Parathyroid adenoma (tissue), 2 donors: Measurements from ENCODE around the gene LTB4R2.

Experiments
- H2AFZ ChIP-seq: fragments of 300-600 bp; sonication (generic); one replicate; pipeline ENCODE4 v1.7.0; 2017; ENCODE audit warnings: antibody characterized with exemption, mild to moderate bottlenecking
- H3K27ac ChIP-seq: fragments of 300-600 bp; sonication (generic); one replicate; pipeline ENCODE4 v1.7.0; 2017
- H3K27me3 ChIP-seq: fragments of 300-600 bp; sonication (generic); one replicate; pipeline ENCODE4 v1.7.0; 2017; ENCODE audit warnings: low read length; ENCODE audit not compliant: control insufficient read depth, insufficient read depth
- H3K36me3 ChIP-seq: fragments of 300-600 bp; sonication (generic); one replicate; pipeline ENCODE4 v1.7.0; 2017; ENCODE audit warnings: low read length; ENCODE audit not compliant: control insufficient read depth, insufficient read depth
- H3K4me1 ChIP-seq: fragments of 300-600 bp; sonication (generic); one replicate; pipeline ENCODE4 v1.7.0; 2017; ENCODE audit warnings: control low read depth
- H3K4me2 ChIP-seq: fragments of 300-600 bp; sonication (generic); one replicate; pipeline ENCODE4 v1.7.0; 2017; ENCODE audit warnings: low read length
- H3K4me3 ChIP-seq: fragments of 300-600 bp; sonication (generic); one replicate; pipeline ENCODE4 v1.7.0; 2017; ENCODE audit warnings: low read depth, low read length
- H3K79me2 ChIP-seq: fragments of 300-600 bp; sonication (generic); one replicate; pipeline ENCODE4 v1.7.0; 2017; ENCODE audit warnings: control low read depth
- H3K9ac ChIP-seq: fragments of 300-600 bp; sonication (generic); one replicate; pipeline ENCODE4 v1.7.0; 2017; ENCODE audit warnings: mild to moderate bottlenecking
- H3K9me3 ChIP-seq: fragments of 300-600 bp; sonication (generic); one replicate; pipeline ENCODE4 v1.7.0; 2017; ENCODE audit warnings: low read length; ENCODE audit not compliant: control insufficient read depth
- TF ChIP-seq, protein P1 (sequence below): fragments of 300-600 bp; sonication (generic); IDR thresholded peaks from one replicate; pipeline ENCODE4 v1.7.0; 2017; ENCODE audit warnings: antibody characterized with exemption, mild to moderate bottlenecking
- donor health status: primary hyperparathyroidism.

LTB4R2 gene

DNA sequence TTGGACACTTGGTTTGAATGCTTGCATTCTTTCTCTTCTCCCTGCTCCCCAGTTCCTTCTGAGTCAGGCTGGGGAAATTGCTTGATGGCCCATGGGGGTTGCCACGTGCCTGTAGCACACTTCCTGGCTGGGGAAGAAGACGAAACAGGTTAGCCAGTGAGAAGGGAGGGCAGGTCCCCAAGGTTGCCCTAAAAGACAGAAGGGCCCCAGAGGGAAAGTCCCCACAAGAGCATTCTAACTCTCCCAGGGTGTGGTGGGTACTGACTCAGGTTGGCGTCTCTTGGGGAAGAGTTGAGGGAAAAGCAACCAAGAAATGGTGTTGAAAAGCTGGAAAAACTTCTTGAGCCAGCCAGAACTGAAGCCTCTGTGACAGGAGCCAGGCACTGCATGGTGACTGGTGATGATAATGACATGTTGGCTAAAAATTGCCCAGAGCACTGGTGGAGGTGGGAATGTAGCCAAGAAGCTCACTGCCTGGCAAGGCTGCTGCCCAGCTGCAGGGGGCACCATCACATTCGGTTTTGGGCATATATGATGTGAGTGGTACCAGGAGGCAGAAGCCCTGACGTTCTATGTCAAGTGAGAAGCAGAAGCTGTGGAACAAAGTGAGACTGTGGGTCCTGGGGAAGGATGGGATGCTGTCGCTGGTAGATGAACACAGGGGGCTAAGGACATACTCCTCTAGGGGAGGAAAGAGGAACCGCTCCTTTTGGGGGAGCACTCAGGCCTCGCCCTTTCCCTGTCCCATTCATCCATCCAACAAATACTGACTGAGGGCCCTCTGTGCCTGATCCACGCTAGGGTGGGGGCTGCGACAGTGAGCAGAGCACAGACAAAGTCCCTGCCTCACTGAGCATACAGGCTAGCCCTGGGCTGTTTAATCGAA, 30.4 kb upstream of the LTB4R2 start:
- Histone ChIP-seq H3K9me3 (no peaks in the 10 kb centered on the region), H3K27me3 (no peaks in the 10 kb centered on the region), H3K27ac (no peak overlapping the region), H3K9ac (no peak overlapping the region), H2AFZ (no peak overlapping the region), H3K4me3 (no peak overlapping the region), H3K79me2 (peaks cover 8% of the 10 kb centered on the region), H3K4me1 (no peaks in the 10 kb centered on the region), H3K36me3 (no peaks in the 10 kb centered on the region), H3K4me2 (no peak overlapping the region)
- TF ChIP-seq, protein P1, sequence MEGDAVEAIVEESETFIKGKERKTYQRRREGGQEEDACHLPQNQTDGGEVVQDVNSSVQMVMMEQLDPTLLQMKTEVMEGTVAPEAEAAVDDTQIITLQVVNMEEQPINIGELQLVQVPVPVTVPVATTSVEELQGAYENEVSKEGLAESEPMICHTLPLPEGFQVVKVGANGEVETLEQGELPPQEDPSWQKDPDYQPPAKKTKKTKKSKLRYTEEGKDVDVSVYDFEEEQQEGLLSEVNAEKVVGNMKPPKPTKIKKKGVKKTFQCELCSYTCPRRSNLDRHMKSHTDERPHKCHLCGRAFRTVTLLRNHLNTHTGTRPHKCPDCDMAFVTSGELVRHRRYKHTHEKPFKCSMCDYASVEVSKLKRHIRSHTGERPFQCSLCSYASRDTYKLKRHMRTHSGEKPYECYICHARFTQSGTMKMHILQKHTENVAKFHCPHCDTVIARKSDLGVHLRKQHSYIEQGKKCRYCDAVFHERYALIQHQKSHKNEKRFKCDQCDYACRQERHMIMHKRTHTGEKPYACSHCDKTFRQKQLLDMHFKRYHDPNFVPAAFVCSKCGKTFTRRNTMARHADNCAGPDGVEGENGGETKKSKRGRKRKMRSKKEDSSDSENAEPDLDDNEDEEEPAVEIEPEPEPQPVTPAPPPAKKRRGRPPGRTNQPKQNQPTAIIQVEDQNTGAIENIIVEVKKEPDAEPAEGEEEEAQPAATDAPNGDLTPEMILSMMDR: no peak

DNA sequence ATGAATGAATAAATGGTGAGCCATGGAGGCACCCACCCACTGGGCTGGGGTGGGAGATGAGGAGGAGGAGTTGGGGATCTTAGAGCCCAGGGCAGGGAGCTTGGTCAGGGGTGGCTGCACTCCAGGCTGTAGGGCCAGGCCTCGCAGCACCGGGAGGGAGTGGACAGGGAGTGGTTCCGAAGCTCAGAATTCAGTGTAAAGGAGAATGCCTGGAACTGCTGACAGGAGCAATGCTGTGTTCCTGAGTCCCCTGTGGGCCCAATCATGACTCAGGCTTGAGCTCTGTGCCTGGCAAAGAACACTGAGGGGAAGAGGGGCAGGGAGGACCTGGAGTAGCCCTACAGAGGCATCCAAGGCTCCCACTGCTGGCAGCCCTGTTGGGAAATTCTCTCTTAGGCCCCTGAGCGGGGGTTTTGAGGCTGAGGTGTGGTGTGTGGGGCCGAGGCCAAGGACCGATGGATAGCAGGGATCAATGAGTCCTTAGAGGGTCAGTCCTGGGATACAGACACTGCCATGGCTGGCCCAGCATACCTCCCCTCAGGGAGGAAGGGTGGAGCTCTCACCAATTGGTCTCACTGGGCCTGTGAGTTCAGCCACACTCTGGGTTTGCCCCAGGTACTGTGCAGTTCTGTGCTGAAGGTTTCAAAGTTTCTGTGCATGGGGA, 29.0 kb upstream of the LTB4R2 start:
- no peak overlapping the region for H3K9ac ChIP-seq
- H3K36me3 ChIP-seq: no peaks in the 10 kb centered on the region
- H3K4me3 ChIP-seq: no peak overlapping the region
- no peaks in the 10 kb centered on the region for H3K27me3 ChIP-seq
- no peaks in the 10 kb centered on the region for H3K79me2 ChIP-seq
- H2AFZ ChIP-seq: no peak overlapping the region
- TF ChIP-seq, protein P1: no peak
- H3K4me1 ChIP-seq: no peaks in the 10 kb centered on the region
- no peak overlapping the region for H3K27ac ChIP-seq
- H3K9me3 ChIP-seq: no peaks in the 10 kb centered on the region
- no peak overlapping the region for H3K4me2 ChIP-seq

DNA sequence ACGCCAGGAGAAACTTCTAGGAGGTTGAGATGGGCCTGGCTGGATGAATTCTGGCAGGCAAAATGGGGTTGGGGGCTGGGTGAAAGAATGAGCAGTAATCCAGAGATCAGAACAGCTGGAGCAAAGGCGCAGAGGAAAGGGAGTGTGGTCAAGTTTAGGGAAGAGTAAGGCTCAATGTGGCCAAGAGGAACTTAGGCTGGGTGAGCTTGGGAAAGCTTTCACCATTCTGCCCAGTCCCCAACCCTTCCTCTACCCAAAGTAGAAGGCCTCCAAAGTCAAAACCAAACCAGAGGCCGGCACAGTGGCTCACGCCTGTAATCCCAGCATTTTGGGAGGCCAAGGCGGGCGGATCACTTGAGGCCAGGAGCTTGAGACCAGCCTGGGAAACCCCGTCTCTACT, 28.3 kb upstream of the LTB4R2 start:
- Histone ChIP-seq H3K4me1 (no peaks in the 10 kb centered on the region), H3K36me3 (no peaks in the 10 kb centered on the region), H3K79me2 (no peaks in the 10 kb centered on the region), H3K4me3 (no peak overlapping the region), H2AFZ (no peak overlapping the region), H3K9ac (no peak overlapping the region), H3K27me3 (no peaks in the 10 kb centered on the region), H3K4me2 (no peak overlapping the region), H3K27ac (no peak overlapping the region), H3K9me3 (no peaks in the 10 kb centered on the region)
- TF ChIP-seq, protein P1: no peak

DNA sequence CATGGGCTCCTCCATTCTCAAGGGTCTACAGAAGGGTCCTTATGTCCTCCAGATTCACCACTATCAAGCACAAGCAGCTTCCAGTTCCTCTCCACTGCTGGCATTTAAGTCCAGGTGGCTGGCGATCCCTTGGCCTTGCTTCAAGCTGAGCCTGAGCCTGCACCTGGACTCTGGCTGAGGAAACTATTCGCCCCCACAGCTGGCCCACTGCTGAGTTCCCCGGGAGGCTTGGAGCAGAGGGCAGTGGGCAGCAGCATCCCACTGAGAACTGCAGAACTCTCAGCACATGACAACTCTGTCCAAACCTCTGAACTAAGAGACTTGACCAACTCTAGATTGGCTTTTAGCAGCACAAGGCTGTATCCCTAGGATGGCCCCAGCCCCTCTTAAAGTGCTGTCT, 27.2 kb upstream of the LTB4R2 start:
- Histone ChIP-seq H3K4me1 (no peaks in the 10 kb centered on the region), H3K4me3 (no peak overlapping the region), H3K79me2 (no peaks in the 10 kb centered on the region), H3K4me2 (no peak overlapping the region), H3K36me3 (no peaks in the 10 kb centered on the region), H3K27me3 (no peaks in the 10 kb centered on the region), H3K9me3 (no peaks in the 10 kb centered on the region), H3K9ac (no peak overlapping the region), H2AFZ (no peak overlapping the region), H3K27ac (no peak overlapping the region)
- TF ChIP-seq, protein P1: no peak
